Fibroblast of the aortic adventitia (primary cell): ENCODE data around the gene ITSN1. TPM values are rescaled to one million over a fixed set of nuclear protein-coding genes. Genes with fewer than 3 reads are reported as not detected.

Experiments
- DNase-seq: peaks from one replicate; pipeline ENCODE4 v3.0.0-alpha.2; 2010; ENCODE audit warnings: low read depth
- H3K4me3 ChIP-seq: 2 replicates; pipeline ENCODE4 v1.5.1; 2011; ENCODE audit warnings: low read depth, mild to moderate bottlenecking, control low read depth, low read length, moderate library complexity
- CTCF ChIP-seq: IDR thresholded peaks from 2 replicates; pipeline ENCODE4 v1.5.1; 2011; ENCODE audit warnings: mild to moderate bottlenecking, low read length, control low read depth, inconsistent platforms; ENCODE audit not compliant: insufficient read depth
- total RNA-seq: library from RNA; depleted of rRNA; stranded (reverse); fragments of >200 nt; gene quantifications from 2 replicates; pipeline ENCODE4 v1.2.3, GENCODE V29; 2012; ENCODE audit warnings: low replicate concordance

ITSN1 gene
- total RNA-seq, 1 donor, result 35.0 TPM

GRCh38 chr21:33677450-33677849 lies 35.1 kb downstream of the ITSN1 start:
- DNase-seq, result no peak
- no peak for TF ChIP-seq CTCF
- H3K4me3 ChIP-seq, result no peak overlapping the region

GRCh38 chr21:33680870-33681269 lies 38.6 kb downstream of the ITSN1 start:
- no peak for TF ChIP-seq CTCF
- DNase-seq, result no peak
- no peak overlapping the region for H3K4me3 ChIP-seq

GRCh38 chr21:33682992-33683627 lies 40.8 kb downstream of the ITSN1 start:
- peak; percentile 96 for DNase-seq
- no peak for TF ChIP-seq CTCF
- H3K4me3 ChIP-seq, result no peak overlapping the region

GRCh38 chr21:33684068-33684467 lies 41.8 kb downstream of the ITSN1 start:
- no peak overlapping the region for H3K4me3 ChIP-seq
- no peak for TF ChIP-seq CTCF
- DNase-seq, result no peak

GRCh38 chr21:33684923-33685560 lies 42.7 kb downstream of the ITSN1 start:
- peak overlapping the region; percentile 2 for H3K4me3 ChIP-seq
- peak; percentile 75 for DNase-seq
- no peak for TF ChIP-seq CTCF

GRCh38 chr21:33685613-33686197 lies 43.4 kb downstream of the ITSN1 start:
- TF ChIP-seq CTCF, result no peak
- H3K4me3 ChIP-seq, result no peak overlapping the region
- peak; percentile 69 for DNase-seq

- TF ChIP-seq CTCF, result no peak
- DNase-seq, result no peak
- H3K4me3 ChIP-seq, result no peak overlapping the region
These were observed 44.1 kb downstream of the ITSN1 start for GRCh38 chr21:33686386-33686785.
